SH-SY5Y (cell line): ENCODE data around the gene PTK6.

Experiments
- GATA2 ChIP-seq: IDR thresholded peaks from 2 replicates; pipeline ENCODE4 v1.6.1; 2011; ENCODE audit warnings: mild to moderate bottlenecking, low read depth, low read length
- GATA3 ChIP-seq: IDR thresholded peaks from 2 replicates; pipeline ENCODE4 v1.6.1; 2011; ENCODE audit warnings: low read depth, mild to moderate bottlenecking, low read length, moderate library complexity

- TF ChIP-seq GATA3 = no peak
- TF ChIP-seq GATA2 = no peak
These were observed 58.6 kb downstream of the PTK6 start for GRCh38 chr20:63478346-63479302.
